Measurements from ENCODE around the gene SMG1.

DNA sequence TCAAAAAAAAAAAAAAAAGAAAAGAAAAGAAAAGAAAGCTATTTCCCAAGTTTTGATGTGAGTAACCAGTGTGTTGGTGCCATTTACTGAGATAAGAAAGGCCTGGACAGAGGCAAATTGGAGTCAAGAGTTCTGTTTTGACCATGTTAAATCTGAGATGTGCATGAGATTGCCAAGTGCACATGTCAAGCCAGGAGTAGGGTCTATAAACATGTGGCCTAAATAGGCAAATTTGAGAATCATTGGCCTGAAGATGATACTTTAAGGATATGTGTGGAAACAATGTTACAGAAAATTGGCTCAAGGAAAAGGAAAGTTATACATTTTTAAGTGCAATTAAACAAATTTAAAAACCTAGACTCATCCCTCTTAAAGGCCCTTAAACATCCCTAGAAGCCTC lies 15.3 kb upstream of the SMG1 start:
- TF ChIP-seq, protein P1, sequence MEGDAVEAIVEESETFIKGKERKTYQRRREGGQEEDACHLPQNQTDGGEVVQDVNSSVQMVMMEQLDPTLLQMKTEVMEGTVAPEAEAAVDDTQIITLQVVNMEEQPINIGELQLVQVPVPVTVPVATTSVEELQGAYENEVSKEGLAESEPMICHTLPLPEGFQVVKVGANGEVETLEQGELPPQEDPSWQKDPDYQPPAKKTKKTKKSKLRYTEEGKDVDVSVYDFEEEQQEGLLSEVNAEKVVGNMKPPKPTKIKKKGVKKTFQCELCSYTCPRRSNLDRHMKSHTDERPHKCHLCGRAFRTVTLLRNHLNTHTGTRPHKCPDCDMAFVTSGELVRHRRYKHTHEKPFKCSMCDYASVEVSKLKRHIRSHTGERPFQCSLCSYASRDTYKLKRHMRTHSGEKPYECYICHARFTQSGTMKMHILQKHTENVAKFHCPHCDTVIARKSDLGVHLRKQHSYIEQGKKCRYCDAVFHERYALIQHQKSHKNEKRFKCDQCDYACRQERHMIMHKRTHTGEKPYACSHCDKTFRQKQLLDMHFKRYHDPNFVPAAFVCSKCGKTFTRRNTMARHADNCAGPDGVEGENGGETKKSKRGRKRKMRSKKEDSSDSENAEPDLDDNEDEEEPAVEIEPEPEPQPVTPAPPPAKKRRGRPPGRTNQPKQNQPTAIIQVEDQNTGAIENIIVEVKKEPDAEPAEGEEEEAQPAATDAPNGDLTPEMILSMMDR (IDR thresholded peaks at IDR 0.05), result no peak
- TF ChIP-seq POLR2A (IDR thresholded peaks at IDR 0.05), result no peak
